ENCODE measurements around the gene PIGU.
A peak's percentile ranks its signal among the peaks of the same experiment; 100 is the strongest.

Gene PIGU

GRCh38 chr20:34544109-34544796, 132.6 kb downstream of the PIGU start:
- no CpG with 5 or more reads among the region's 19 CpGs for WGBS (ENCODE audit: insufficient coverage, insufficient read length)
- H3K27me3 ChIP-seq (ENCODE audit: control insufficient read depth, insufficient read depth, low read length) = no peaks in the 10 kb centered on the region
- no peaks in the 10 kb centered on the region for H3K9me3 ChIP-seq (ENCODE audit: control insufficient read depth, insufficient read depth, low read length)
- DNase-seq (ENCODE audit: low read depth, low spot score) = no peak
- H3K27ac ChIP-seq (ENCODE audit: low read length) = no peak overlapping the region
- H3K4me3 ChIP-seq (ENCODE audit: low read length) = peak overlapping the region; percentile 21; the same call in 1 of the 2 replicates
- H3K4me1 ChIP-seq (ENCODE audit: control insufficient read depth, insufficient read depth, low read length) = no peaks in the 10 kb centered on the region
- peaks cover 5% of the 10 kb centered on the region for H3K36me3 ChIP-seq (ENCODE audit: control insufficient read depth, insufficient read depth, low read length)

GRCh38 chr20:34543463-34544056, 133.3 kb downstream of the PIGU start:
- DNase-seq (ENCODE audit: low read depth, low spot score) = no peak
- Histone ChIP-seq H3K27ac (ENCODE audit: low read length) (no peak overlapping the region), H3K27me3 (ENCODE audit: control insufficient read depth, insufficient read depth, low read length) (no peaks in the 10 kb centered on the region), H3K4me1 (ENCODE audit: control insufficient read depth, insufficient read depth, low read length) (no peaks in the 10 kb centered on the region), H3K36me3 (ENCODE audit: control insufficient read depth, insufficient read depth, low read length) (peaks cover 5% of the 10 kb centered on the region), H3K4me3 (ENCODE audit: low read length) (no peak overlapping the region), H3K9me3 (ENCODE audit: control insufficient read depth, insufficient read depth, low read length) (no peaks in the 10 kb centered on the region)
- no CpG with 5 or more reads among the region's 12 CpGs for WGBS (ENCODE audit: insufficient coverage, insufficient read length)

- Histone ChIP-seq H3K4me1 (ENCODE audit: control insufficient read depth, insufficient read depth, low read length) (no peaks in the 10 kb centered on the region), H3K27me3 (ENCODE audit: control insufficient read depth, insufficient read depth, low read length) (no peaks in the 10 kb centered on the region), H3K36me3 (ENCODE audit: control insufficient read depth, insufficient read depth, low read length) (peaks cover 8% of the 10 kb centered on the region), H3K4me3 (ENCODE audit: low read length) (no peak overlapping the region), H3K27ac (ENCODE audit: low read length) (no peak overlapping the region), H3K9me3 (ENCODE audit: control insufficient read depth, insufficient read depth, low read length) (no peaks in the 10 kb centered on the region)
- no CpG with 5 or more reads among the region's 6 CpGs for WGBS (ENCODE audit: insufficient coverage, insufficient read length)
- no peak for DNase-seq (ENCODE audit: low read depth, low spot score)
Measured at GRCh38 chr20:34542439-34542838, 134.5 kb downstream of the PIGU start.

GRCh38 chr20:34541917-34542316, 135.0 kb downstream of the PIGU start:
- Histone ChIP-seq H3K4me1 (ENCODE audit: control insufficient read depth, insufficient read depth, low read length) (no peaks in the 10 kb centered on the region), H3K9me3 (ENCODE audit: control insufficient read depth, insufficient read depth, low read length) (no peaks in the 10 kb centered on the region), H3K4me3 (ENCODE audit: low read length) (no peak overlapping the region), H3K36me3 (ENCODE audit: control insufficient read depth, insufficient read depth, low read length) (peaks cover 8% of the 10 kb centered on the region), H3K27ac (ENCODE audit: low read length) (no peak overlapping the region), H3K27me3 (ENCODE audit: control insufficient read depth, insufficient read depth, low read length) (no peaks in the 10 kb centered on the region)
- WGBS (ENCODE audit: insufficient coverage, insufficient read length) = no CpG with 5 or more reads among the region's 16 CpGs
- no peak for DNase-seq (ENCODE audit: low read depth, low spot score)

GRCh38 chr20:34541264-34541901, 135.5 kb downstream of the PIGU start:
- no peak for DNase-seq (ENCODE audit: low read depth, low spot score)
- H3K9me3 ChIP-seq (ENCODE audit: control insufficient read depth, insufficient read depth, low read length) = no peaks in the 10 kb centered on the region
- no peaks in the 10 kb centered on the region for H3K27me3 ChIP-seq (ENCODE audit: control insufficient read depth, insufficient read depth, low read length)
- H3K27ac ChIP-seq (ENCODE audit: low read length) = no peak overlapping the region
- H3K4me1 ChIP-seq (ENCODE audit: control insufficient read depth, insufficient read depth, low read length) = no peaks in the 10 kb centered on the region
- WGBS (ENCODE audit: insufficient coverage, insufficient read length) = no CpG with 5 or more reads among the region's 13 CpGs
- peaks cover 8% of the 10 kb centered on the region for H3K36me3 ChIP-seq (ENCODE audit: control insufficient read depth, insufficient read depth, low read length)
- no peak overlapping the region for H3K4me3 ChIP-seq (ENCODE audit: low read length)

GRCh38 chr20:34540596-34541263, 136.2 kb downstream of the PIGU start:
- no peak overlapping the region for H3K27ac ChIP-seq (ENCODE audit: low read length)
- no peaks in the 10 kb centered on the region for H3K4me1 ChIP-seq (ENCODE audit: control insufficient read depth, insufficient read depth, low read length)
- H3K4me3 ChIP-seq (ENCODE audit: low read length) = no peak overlapping the region
- peaks cover 14% of the 10 kb centered on the region for H3K36me3 ChIP-seq (ENCODE audit: control insufficient read depth, insufficient read depth, low read length)
- no CpG with 5 or more reads among the region's 15 CpGs for WGBS (ENCODE audit: insufficient coverage, insufficient read length)
- no peak for DNase-seq (ENCODE audit: low read depth, low spot score)
- H3K27me3 ChIP-seq (ENCODE audit: control insufficient read depth, insufficient read depth, low read length) = no peaks in the 10 kb centered on the region
- no peaks in the 10 kb centered on the region for H3K9me3 ChIP-seq (ENCODE audit: control insufficient read depth, insufficient read depth, low read length)

GRCh38 chr20:34539756-34540155, 137.1 kb downstream of the PIGU start:
- no peaks in the 10 kb centered on the region for H3K4me1 ChIP-seq (ENCODE audit: control insufficient read depth, insufficient read depth, low read length)
- WGBS (ENCODE audit: insufficient coverage, insufficient read length) = no CpG with 5 or more reads among the region's 8 CpGs
- H3K27me3 ChIP-seq (ENCODE audit: control insufficient read depth, insufficient read depth, low read length) = no peaks in the 10 kb centered on the region
- no peak overlapping the region for H3K4me3 ChIP-seq (ENCODE audit: low read length)
- no peak overlapping the region for H3K27ac ChIP-seq (ENCODE audit: low read length)
- H3K36me3 ChIP-seq (ENCODE audit: control insufficient read depth, insufficient read depth, low read length) = peaks cover 21% of the 10 kb centered on the region
- no peaks in the 10 kb centered on the region for H3K9me3 ChIP-seq (ENCODE audit: control insufficient read depth, insufficient read depth, low read length)
- no peak for DNase-seq (ENCODE audit: low read depth, low spot score)

GRCh38 chr20:34538671-34539123, 138.2 kb downstream of the PIGU start:
- H3K27ac ChIP-seq (ENCODE audit: low read length) = no peak overlapping the region
- H3K4me1 ChIP-seq (ENCODE audit: control insufficient read depth, insufficient read depth, low read length) = no peaks in the 10 kb centered on the region
- WGBS (ENCODE audit: insufficient coverage, insufficient read length) = no CpG with 5 or more reads among the region's 5 CpGs
- no peaks in the 10 kb centered on the region for H3K9me3 ChIP-seq (ENCODE audit: control insufficient read depth, insufficient read depth, low read length)
- H3K36me3 ChIP-seq (ENCODE audit: control insufficient read depth, insufficient read depth, low read length) = peaks cover 26% of the 10 kb centered on the region
- no peak for DNase-seq (ENCODE audit: low read depth, low spot score)
- H3K4me3 ChIP-seq (ENCODE audit: low read length) = no peak overlapping the region
- H3K27me3 ChIP-seq (ENCODE audit: control insufficient read depth, insufficient read depth, low read length) = no peaks in the 10 kb centered on the region

GRCh38 chr20:34537651-34538050, 139.2 kb downstream of the PIGU start:
- H3K4me1 ChIP-seq (ENCODE audit: control insufficient read depth, insufficient read depth, low read length) = no peaks in the 10 kb centered on the region
- H3K27me3 ChIP-seq (ENCODE audit: control insufficient read depth, insufficient read depth, low read length) = no peaks in the 10 kb centered on the region
- WGBS (ENCODE audit: insufficient coverage, insufficient read length) = no CpG with 5 or more reads among the region's 8 CpGs
- no peak for DNase-seq (ENCODE audit: low read depth, low spot score)
- peaks cover 29% of the 10 kb centered on the region for H3K36me3 ChIP-seq (ENCODE audit: control insufficient read depth, insufficient read depth, low read length)
- no peaks in the 10 kb centered on the region for H3K9me3 ChIP-seq (ENCODE audit: control insufficient read depth, insufficient read depth, low read length)
- H3K27ac ChIP-seq (ENCODE audit: low read length) = no peak overlapping the region
- H3K4me3 ChIP-seq (ENCODE audit: low read length) = no peak overlapping the region

GRCh38 chr20:34536798-34537394, 140.0 kb downstream of the PIGU start:
- H3K9me3 ChIP-seq (ENCODE audit: control insufficient read depth, insufficient read depth, low read length) = no peaks in the 10 kb centered on the region
- H3K27me3 ChIP-seq (ENCODE audit: control insufficient read depth, insufficient read depth, low read length) = no peaks in the 10 kb centered on the region
- H3K4me1 ChIP-seq (ENCODE audit: control insufficient read depth, insufficient read depth, low read length) = no peaks in the 10 kb centered on the region
- no peak overlapping the region for H3K4me3 ChIP-seq (ENCODE audit: low read length)
- H3K36me3 ChIP-seq (ENCODE audit: control insufficient read depth, insufficient read depth, low read length) = peaks cover 29% of the 10 kb centered on the region
- DNase-seq (ENCODE audit: low read depth, low spot score) = no peak
- H3K27ac ChIP-seq (ENCODE audit: low read length) = no peak overlapping the region
- WGBS (ENCODE audit: insufficient coverage, insufficient read length) = no CpG with 5 or more reads among the region's 10 CpGs

Data from iPS DF 6.9 (cell line).